Subcutaneous abdominal adipose tissue (tissue), 5 donors: ENCODE data around the gene DAND5.

Experiments used
- H3K27ac ChIP-seq: one replicate; pipeline ENCODE4 v1.7.0; 2013; ENCODE audit warnings: low read depth, mild to moderate bottlenecking, inconsistent platforms, low read length, moderate library complexity
- H3K27me3 ChIP-seq, 5 donors: one replicate each; pipeline ENCODE4 v1.7.0; 2013; ENCODE audit warnings: low read length in 5 of 5, inconsistent platforms in 1 of 5; ENCODE audit not compliant: control insufficient read depth in 5 of 5, insufficient read depth in 4 of 5
- H3K36me3 ChIP-seq, 5 donors: one replicate each; pipeline ENCODE4 v1.7.0; 2013; ENCODE audit warnings: low read length in 5 of 5; ENCODE audit not compliant: control insufficient read depth in 5 of 5, insufficient read depth in 5 of 5
- H3K4me1 ChIP-seq, 5 donors: one replicate each; pipeline ENCODE4 v1.7.0; 2013; ENCODE audit warnings: low read length in 5 of 5, mild to moderate bottlenecking in 3 of 5, moderate library complexity in 1 of 5; ENCODE audit not compliant: control insufficient read depth in 5 of 5, insufficient read depth in 5 of 5
- H3K4me3 ChIP-seq, 5 donors: one replicate each; pipeline ENCODE4 v1.7.0; 2013; ENCODE audit warnings: low read length in 5 of 5, low read depth in 1 of 5
- H3K9ac ChIP-seq, 5 donors: one replicate each; pipeline ENCODE4 v1.7.0; 2013; ENCODE audit warnings: low read length in 5 of 5, mild to moderate bottlenecking in 4 of 5, moderate library complexity in 3 of 5
- H3K9me3 ChIP-seq, 5 donors: one replicate each; pipeline ENCODE4 v1.7.0; 2013; ENCODE audit warnings: low read length in 5 of 5; ENCODE audit not compliant: control insufficient read depth in 5 of 5
- donor health status: healthy.
- donor health status: healthy.
- donor health status: healthy.
- donor health status: healthy.
- donor health status: healthy.

Gene DAND5, protein sequence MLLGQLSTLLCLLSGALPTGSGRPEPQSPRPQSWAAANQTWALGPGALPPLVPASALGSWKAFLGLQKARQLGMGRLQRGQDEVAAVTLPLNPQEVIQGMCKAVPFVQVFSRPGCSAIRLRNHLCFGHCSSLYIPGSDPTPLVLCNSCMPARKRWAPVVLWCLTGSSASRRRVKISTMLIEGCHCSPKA

DNA sequence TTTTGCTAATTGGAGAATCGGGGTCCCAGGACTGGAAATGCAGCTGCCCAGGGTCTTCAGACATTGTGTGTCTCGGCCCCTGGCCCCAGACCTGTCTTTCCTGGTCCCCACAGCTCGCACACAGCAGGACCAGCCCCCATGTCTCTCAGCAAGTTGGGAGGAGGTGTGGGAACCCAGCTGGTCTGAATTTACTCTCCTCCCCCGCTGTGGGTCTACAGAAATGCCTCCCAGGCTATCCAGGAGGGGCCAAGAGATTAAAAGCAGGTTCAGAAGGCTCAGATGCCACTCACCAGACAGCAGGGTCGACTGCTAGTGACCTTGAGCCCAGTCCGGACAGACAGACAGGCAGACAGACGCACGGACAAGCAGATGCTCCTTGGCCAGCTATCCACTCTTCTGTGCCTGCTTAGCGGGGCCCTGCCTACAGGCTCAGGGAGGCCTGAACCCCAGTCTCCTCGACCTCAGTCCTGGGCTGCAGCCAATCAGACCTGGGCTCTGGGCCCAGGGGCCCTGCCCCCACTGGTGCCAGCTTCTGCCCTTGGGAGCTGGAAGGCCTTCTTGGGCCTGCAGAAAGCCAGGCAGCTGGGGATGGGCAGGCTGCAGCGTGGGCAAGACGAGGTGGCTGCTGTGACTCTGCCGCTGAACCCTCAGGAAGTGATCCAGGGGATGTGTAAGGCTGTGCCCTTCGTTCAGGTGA lies at the start of gene DAND5:
Gene DAND5 (plus strand): TSS at position 285 of the 697 bp plus-strand sequence. CDS start 85 bp downstream, at position 370.
- Histone ChIP-seq H3K9me3 (no peaks in the 10 kb centered on the region), H3K4me3 (no peak within 1 kb of the TSS), H3K27ac (no peak within 1 kb of the TSS), H3K9ac (peak within 1 kb of the TSS in 2 of 5 donors; percentile 28 to 34), H3K36me3 (no peaks in the 10 kb centered on the region), H3K27me3 (no peaks in the 10 kb centered on the region), H3K4me1 (peaks cover 0 to 18% (median 17%) of the 10 kb centered on the region in 5 donors)

DNA sequence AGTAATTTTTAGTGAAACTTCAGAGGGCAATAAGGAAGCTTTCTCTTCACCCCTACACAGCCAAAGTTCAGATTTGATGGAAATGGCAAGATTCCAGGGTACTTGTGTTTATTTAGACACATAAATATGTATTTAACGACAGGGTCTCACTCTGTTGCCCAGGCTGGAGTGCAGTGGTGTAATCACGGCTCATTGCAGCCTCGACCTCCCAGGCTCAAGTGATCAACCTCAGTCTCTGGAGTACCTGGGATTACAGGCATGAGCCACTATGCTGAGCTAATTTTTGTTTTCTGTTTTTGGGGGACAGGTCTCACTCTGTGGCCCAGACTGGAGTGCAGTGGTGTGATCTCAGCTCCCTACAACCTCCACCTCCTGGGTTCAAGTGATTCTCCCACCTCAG lies 48.3 kb upstream of the DAND5 start:
- Histone ChIP-seq H3K9ac (no peak overlapping the region), H3K9me3 (no peaks in the 10 kb centered on the region), H3K4me1 (peaks cover 0 to 14% (median 8%) of the 10 kb centered on the region in 5 donors), H3K36me3 (peaks cover 0 to 38% (median 30%) of the 10 kb centered on the region in 5 donors), H3K4me3 (no peak overlapping the region), H3K27ac (no peak overlapping the region), H3K27me3 (no peaks in the 10 kb centered on the region)

DNA sequence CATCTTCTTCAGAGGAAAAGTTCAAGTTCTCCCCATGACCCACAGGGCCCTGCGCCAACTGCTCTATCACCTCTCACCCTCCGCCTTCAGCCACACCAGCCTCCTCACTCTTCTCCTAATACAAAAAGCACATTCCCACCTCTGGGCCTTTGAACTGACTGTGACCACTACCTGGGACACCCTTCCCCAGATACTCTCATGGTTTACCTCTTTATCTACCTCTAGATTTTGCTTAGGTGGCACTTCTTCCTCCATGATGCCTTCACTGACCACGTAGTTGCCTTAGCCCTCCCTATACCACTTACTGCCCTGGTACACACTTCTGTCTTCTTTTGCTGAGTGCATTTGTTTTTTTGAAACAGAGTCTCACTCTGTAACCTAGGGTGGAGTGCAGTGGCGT lies 46.4 kb upstream of the DAND5 start:
- H3K27ac ChIP-seq = no peak overlapping the region
- H3K36me3 ChIP-seq = peaks cover 0 to 53% (median 42%) of the 10 kb centered on the region in 5 donors
- no peaks in the 10 kb centered on the region for H3K27me3 ChIP-seq
- H3K4me1 ChIP-seq = peaks cover 0 to 14% (median 8%) of the 10 kb centered on the region in 5 donors
- no peak overlapping the region for H3K4me3 ChIP-seq
- H3K9me3 ChIP-seq = no peaks in the 10 kb centered on the region
- no peak overlapping the region for H3K9ac ChIP-seq

DNA sequence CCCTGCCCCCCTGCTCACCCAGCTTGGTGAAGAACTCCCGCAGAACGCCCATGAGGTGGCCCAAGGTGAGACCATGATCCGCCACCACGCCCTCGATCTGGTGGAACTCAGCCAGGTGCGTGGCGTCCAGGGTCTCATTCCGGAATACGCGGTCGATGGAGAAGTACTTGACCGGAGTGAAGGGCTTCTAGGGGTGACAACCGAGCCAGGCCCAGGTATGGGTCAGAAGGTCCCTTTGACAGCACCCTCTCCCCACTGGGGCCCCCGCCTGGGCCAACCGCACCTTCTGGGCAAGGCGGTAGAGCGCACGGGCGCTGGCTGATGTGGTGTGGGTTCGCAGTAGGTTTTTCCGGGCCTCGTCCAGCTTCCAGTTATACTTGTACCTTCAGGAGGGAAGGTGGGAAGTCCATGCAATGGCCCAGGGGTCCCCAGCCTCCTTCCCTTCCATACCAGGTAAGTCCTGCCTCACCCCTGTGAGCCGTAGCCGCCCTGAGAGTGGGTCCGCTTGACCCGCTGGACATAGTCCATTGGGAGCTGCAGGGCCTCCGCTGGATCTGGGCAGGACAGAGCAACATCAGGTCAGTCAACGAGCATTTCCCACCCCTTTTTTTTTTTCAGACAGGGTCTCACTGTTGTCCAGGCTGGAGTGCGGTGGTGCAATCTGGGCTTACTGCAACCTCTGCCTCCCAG lies 44.6 kb upstream of the DAND5 start:
- no peak overlapping the region for H3K9ac ChIP-seq
- no peak overlapping the region for H3K4me3 ChIP-seq
- no peaks in the 10 kb centered on the region for H3K27me3 ChIP-seq
- H3K36me3 ChIP-seq = peaks cover 3 to 71% (median 58%) of the 10 kb centered on the region in 5 donors
- peaks cover 0 to 7% (median 0%) of the 10 kb centered on the region in 5 donors for H3K4me1 ChIP-seq
- H3K9me3 ChIP-seq = no peaks in the 10 kb centered on the region
- no peak overlapping the region for H3K27ac ChIP-seq

DNA sequence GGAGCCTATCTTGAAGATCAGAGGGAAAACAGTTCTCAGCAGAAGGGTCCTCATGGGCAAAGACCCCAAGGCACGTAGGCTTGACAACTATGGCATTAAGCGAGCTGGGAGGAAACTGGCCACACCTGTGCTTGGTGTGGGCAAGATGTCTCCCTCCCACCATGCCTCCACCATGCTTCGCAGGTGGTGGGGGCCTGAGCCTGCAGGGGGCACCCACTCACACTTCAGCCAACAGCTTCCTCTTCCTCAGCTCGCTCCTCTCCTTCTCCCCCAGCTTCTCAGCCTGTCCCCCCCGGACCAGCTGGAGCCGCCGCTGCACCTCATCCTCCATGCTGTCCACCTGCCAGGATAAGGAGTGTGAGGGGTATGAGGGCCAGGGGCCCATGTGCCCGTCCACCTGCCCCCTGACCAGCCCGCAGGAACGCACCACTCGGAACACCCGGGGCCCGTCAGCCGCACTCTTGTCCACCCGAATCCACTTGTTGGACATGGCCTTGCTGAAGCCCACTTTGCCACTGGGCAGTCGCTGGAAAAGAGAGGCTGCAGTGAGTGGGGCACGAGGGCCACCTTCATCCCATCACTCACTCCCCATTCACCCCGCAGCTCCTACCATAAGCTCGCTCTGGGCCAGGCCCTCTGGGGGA lies 39.3 kb upstream of the DAND5 start:
- Histone ChIP-seq H3K36me3 (peaks cover 3 to 53% (median 38%) of the 10 kb centered on the region in 5 donors), H3K9me3 (no peaks in the 10 kb centered on the region), H3K27me3 (no peaks in the 10 kb centered on the region), H3K4me1 (peaks cover 10 to 23% (median 19%) of the 10 kb centered on the region in 5 donors), H3K27ac (no peak overlapping the region), H3K9ac (no peak overlapping the region), H3K4me3 (no peak overlapping the region)

DNA sequence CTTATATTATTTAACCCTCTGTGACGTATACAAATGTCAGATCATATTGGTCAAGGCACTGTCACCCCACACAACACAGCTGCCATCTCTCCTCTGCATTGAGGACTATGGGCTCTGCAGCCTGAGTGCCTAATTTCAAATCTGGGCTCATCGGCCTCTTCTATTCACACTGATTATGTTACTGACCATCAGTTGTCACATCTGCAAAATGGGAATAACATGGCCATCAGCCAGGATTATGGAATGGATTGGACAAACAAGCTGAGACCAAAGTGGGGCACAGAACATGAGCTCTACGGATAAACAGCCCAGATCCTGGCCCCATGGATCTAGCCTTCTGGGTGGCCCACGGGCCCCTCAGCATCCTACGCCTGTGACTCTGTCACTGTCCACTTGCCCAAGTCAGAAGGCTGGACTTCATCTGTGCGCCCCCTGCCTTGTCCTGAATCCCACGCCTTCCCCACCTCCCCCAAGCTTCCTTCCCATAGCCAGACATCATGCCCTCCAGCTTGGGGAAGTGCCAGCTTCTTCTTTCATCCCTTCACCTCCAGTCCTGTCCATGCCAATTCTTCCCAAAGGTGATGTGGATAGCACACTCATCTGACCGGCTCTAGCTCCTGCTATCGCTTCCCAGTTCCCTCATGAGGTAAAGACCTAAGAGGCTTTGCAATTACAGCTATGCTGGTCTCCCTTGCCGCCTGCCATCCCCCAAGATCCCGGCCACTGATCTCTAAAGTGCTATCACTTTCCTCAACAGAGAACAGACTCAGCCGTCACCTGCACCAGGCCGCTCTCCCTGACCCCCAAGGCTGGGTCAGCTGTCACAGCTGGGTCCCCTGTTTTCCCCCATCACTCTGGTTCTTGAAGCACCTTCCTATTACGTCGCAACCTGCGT lies 36.7 kb upstream of the DAND5 start:
- peak overlapping the region; percentile 93 to 100 (median 99) for H3K4me3 ChIP-seq
- H3K27me3 ChIP-seq = no peaks in the 10 kb centered on the region
- peak overlapping the region; percentile 74 for H3K27ac ChIP-seq
- H3K9ac ChIP-seq = peak overlapping the region; percentile 80 to 94 (median 87)
- peaks cover 3 to 32% (median 25%) of the 10 kb centered on the region in 5 donors for H3K36me3 ChIP-seq
- no peaks in the 10 kb centered on the region for H3K9me3 ChIP-seq
- peaks cover 10 to 27% (median 23%) of the 10 kb centered on the region in 5 donors for H3K4me1 ChIP-seq

DNA sequence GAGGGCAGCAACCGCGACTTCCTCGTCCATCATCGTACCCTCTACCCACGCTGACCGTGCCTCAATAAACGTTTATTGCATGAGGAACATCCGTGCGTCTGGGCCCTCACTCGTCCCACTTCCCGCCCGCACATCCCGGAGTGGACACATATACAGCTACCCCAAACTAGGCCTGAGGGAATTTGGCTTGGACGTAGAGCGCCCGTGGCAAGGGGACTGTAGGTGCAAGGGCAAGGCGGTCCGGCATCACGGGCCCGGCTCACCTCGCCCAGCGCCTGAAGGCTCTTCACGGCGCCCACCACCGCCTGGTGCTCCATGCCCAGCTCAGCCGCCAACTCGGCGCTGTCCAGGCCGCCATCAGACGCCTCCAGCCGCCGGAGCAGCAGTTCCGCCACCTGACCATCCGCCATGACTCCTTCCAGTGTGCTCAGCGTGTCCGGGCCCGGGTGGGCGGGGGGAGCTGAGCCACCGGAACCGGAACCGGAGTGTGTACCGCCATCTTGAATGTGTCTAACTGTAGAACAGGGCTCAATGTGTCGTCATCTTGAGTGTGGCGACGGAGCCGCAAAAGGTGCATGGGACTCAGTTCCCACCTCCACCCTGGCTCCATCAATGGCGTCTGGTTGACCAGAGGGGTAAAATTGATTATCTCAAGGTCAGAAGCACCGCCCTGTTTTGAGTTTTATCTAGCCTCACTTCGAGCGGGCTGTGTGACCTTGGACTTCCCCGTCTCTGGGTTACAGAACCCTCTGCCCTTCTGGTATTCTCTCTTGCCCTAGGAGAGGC lies 35.9 kb upstream of the DAND5 start, which contains the start of gene FARSA:
Gene FARSA (minus strand): TSS at position 425 of the 786 bp plus-strand sequence. CDS start 15 bp downstream, at position 410.
- Histone ChIP-seq H3K27ac (peak within 1 kb of the TSS; percentile 74), H3K27me3 (no peaks in the 10 kb centered on the region), H3K36me3 (peaks cover 3 to 24% (median 20%) of the 10 kb centered on the region in 5 donors), H3K4me1 (peaks cover 10 to 33% (median 27%) of the 10 kb centered on the region in 5 donors), H3K9me3 (no peaks in the 10 kb centered on the region), H3K9ac (peak within 1 kb of the TSS; percentile 80 to 94 (median 87)), H3K4me3 (peak within 1 kb of the TSS; percentile 93 to 100 (median 99))

DNA sequence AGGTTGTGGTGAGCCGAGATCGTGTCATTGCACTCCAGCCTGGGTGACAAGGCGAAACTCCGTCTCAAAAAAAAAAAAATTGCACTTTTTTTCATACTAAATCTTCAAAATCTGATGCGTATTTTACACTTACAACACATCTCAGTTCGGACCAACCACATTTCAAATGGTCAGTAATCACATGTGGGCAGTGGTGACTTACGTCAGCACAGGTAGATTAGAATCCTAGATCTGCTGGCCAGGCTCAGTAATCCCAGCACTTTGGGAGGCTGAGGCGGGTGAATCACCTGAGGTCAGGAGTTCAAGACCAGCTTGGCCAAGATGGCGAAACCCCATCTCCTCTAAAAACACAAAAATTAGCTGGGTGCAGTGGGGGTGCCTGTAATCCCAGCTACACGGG lies 34.3 kb upstream of the DAND5 start:
- Histone ChIP-seq H3K4me1 (peaks cover 13 to 49% (median 41%) of the 10 kb centered on the region in 5 donors), H3K9ac (no peak overlapping the region), H3K27ac (no peak overlapping the region), H3K27me3 (no peaks in the 10 kb centered on the region), H3K36me3 (peaks cover 0 to 13% (median 10%) of the 10 kb centered on the region in 5 donors), H3K4me3 (no peak overlapping the region), H3K9me3 (no peaks in the 10 kb centered on the region)
